HG02852 (cell line): Measurements from ENCODE around the gene RASGRP1.
"Not testable (repeated sequence)": the region's sequence is repeated elsewhere in the genome, so short reads cannot be mapped to it uniquely, and the experiment has no call there.

Experiments used
- ATAC-seq: cut with Tn5 transposase; IDR thresholded peaks from one replicate; pipeline ENCODE4 v1.9.1; 2021; ENCODE audit warnings: mild to moderate bottlenecking, moderate library complexity; ENCODE audit not compliant: unreplicated experiment

Gene RASGRP1

GRCh38 chr15:38564557-38565286, at the start of gene RASGRP1:
Gene RASGRP1 (minus strand): TSS chr15:38564814. CDS start chr15:38564628, 186 bp downstream.
- ATAC-seq, result peak; percentile 57

GRCh38 chr15:38613085-38613484, 48.5 kb upstream of the RASGRP1 start:
- no peak for ATAC-seq

- ATAC-seq, result no peak
These were observed 47.7 kb upstream of the RASGRP1 start for GRCh38 chr15:38612159-38612863.

GRCh38 chr15:38611228-38611627, 46.6 kb upstream of the RASGRP1 start:
- ATAC-seq, result no peak

- no peak for ATAC-seq
These were observed 46.1 kb upstream of the RASGRP1 start for GRCh38 chr15:38610748-38611147.

- ATAC-seq, result no peak
These were observed 44.6 kb upstream of the RASGRP1 start for GRCh38 chr15:38609097-38609738.

- no peak for ATAC-seq
These were observed 44.1 kb upstream of the RASGRP1 start for GRCh38 chr15:38608682-38609081.

GRCh38 chr15:38605744-38606143, 41.1 kb upstream of the RASGRP1 start:
- no peak for ATAC-seq

- no peak for ATAC-seq
These were observed 39.1 kb upstream of the RASGRP1 start for GRCh38 chr15:38603672-38604071.

- ATAC-seq, result no peak
These were observed 38.5 kb upstream of the RASGRP1 start for GRCh38 chr15:38602910-38603670.

GRCh38 chr15:38600236-38600635, 35.6 kb upstream of the RASGRP1 start:
- ATAC-seq, result no peak

GRCh38 chr15:38598749-38599148, 34.1 kb upstream of the RASGRP1 start:
- ATAC-seq, result no peak

- ATAC-seq, result no peak
These were observed 32.7 kb upstream of the RASGRP1 start for GRCh38 chr15:38597219-38597800.

GRCh38 chr15:38593524-38593923, 28.9 kb upstream of the RASGRP1 start:
- ATAC-seq, result no peak

GRCh38 chr15:38589502-38589901, 24.9 kb upstream of the RASGRP1 start:
- no peak for ATAC-seq

GRCh38 chr15:38588672-38589071, 24.1 kb upstream of the RASGRP1 start:
- no peak for ATAC-seq

GRCh38 chr15:38587214-38587613, 22.6 kb upstream of the RASGRP1 start:
- no peak for ATAC-seq

- not testable (repeated sequence) for ATAC-seq
These were observed 21.4 kb upstream of the RASGRP1 start for GRCh38 chr15:38586005-38586404.

GRCh38 chr15:38578626-38579025, 14.0 kb upstream of the RASGRP1 start:
- no peak for ATAC-seq

- ATAC-seq, result no peak
These were observed 12.9 kb upstream of the RASGRP1 start for GRCh38 chr15:38577424-38577987.
